Measurements from ENCODE around the gene ARL4C.

ARL4C gene

DNA sequence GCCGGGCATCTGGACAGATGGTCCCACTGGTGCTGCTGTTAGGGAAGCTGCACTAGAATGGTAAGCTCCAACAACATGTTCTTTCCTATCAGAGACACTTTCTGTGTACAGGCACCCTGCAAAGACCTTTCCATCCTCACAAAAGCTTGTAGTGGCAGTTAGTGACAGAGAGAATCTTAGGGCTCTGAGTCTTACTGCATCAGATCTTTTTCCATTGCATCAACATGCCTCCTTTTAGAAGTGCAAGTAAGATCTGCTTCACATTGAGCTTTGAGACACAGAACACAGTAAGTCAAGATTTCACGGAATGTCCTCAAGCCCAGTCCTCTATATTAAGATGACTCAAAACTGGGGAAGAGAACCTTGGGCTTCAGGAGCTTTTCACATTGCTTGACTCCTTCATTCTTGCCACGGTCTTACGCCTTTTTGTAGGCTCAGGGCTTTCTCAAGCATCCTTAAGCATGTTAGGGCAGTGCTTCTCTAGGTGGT, 52.6 kb downstream of the ARL4C start:
- no peaks in the 10 kb centered on the region for H3K36me3 ChIP-seq
- no peak for TF ChIP-seq CTCF (IDR thresholded peaks at IDR 0.05)
- no peak overlapping the region for H3K27ac ChIP-seq
- H3K4me3 ChIP-seq (ENCODE audit: low read depth in 1 of 2, low read length in 1 of 2): no peak overlapping the region
- H3K4me1 ChIP-seq (ENCODE audit: control insufficient read depth in 1 of 2, insufficient read depth in 1 of 2, low read depth in 1 of 2, low read length in 1 of 2): no peaks in the 10 kb centered on the region
- no peaks in the 10 kb centered on the region for H3K9me3 ChIP-seq
- peaks cover 13% of the 10 kb centered on the region for H3K27me3 ChIP-seq
